Camera-type eye (tissue), 1 donor: ENCODE data around the gene APOBEC3C. TPM values are rescaled to one million over a fixed set of nuclear protein-coding genes. Genes with fewer than 3 reads are reported as not detected.

ENCODE experiments used
- total RNA-seq: library from RNA; depleted of rRNA; stranded (reverse); fragments of >200 nt; gene quantifications from one replicate; pipeline ENCODE4 v1.2.3, GENCODE V29; 2014

Gene APOBEC3C
- total RNA-seq = 4.5 TPM

DNA sequence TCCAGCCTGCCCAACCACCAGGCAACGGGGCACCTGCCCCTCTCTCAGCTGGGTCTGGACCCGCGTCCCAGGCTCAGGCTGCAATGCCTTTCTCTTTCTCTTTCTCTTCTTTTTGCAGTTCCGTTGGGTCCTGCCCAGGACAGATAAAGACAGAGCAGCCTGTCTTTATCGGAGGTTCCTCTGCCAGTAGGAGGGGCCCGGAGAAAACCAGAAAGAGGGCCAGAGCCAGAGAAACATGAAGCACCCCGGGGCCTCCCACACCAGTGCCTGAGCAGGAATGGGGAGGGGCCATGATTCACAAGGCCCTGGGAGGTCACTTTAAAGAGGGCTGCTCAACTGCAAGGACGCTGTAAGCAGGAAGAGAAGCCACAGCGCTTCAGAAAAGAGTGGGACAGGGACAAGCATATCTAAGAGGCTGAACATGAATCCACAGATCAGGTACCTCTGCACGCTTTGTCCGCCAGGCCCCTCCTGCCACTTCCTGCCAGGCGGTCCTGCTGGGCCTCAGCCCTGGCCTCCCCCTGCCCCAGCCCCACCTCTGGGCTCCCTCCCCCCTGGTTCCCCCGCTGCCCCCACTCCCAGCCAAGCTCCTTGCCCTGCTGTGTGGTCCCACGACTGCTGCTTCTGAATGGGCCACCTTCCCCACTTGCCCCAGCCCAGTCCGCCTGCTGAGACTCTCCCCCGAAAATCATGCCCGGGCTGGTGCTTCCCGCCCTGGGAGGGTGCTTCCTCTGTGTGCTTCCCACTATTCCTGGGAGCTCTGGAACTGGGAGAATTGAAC is at the start of gene APOBEC3C:
TSS of gene APOBEC3C (plus strand) at position 316 of the 781 bp plus-strand sequence. CDS start at position 422, 106 bp downstream.

GRCh38 chr22:38981992-38982927 is 31.8 kb upstream of the APOBEC3C start, which contains the start of gene APOBEC3B:
APOBEC3B (plus strand) TSS chr22:38982347; CDS start chr22:38982454, 107 bp downstream.

DNA sequence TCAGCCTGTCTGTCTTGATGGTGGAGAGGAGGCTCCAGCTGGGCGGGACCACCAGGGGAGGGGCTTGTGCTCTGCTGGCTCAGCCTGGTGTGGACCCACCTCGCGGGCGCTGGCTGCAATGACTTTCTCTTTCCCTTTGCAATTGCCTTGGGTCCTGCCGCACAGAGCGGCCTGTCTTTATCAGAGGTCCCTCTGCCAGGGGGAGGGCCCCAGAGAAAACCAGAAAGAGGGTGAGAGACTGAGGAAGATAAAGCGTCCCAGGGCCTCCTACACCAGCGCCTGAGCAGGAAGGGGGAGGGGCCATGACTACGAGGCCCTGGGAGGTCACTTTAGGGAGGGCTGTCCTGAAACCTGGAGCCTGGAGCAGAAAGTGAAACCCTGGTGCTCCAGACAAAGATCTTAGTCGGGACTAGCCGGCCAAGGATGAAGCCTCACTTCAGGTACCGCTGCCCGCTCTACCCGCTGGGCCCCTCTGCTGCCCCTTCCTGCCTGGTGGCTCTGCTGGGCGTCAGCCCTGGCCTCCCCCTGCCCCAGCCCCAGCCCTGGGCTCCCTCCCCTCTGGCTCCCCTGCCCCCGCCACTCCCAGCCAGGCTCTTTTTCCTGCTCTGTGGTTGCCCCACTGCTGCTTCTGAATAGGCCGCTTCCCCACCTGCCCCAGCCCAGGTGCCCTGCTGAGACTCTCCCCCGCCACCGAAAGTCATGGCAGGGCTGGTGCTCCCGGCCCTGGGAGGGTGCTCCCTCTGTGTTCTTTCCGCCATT is 26.7 kb downstream of the APOBEC3C start, which contains the start of gene APOBEC3F:
TSS of gene APOBEC3F (plus strand) at position 327 of the 759 bp plus-strand sequence. CDS start at position 424, 97 bp downstream.

Other genes with a start within 250 kb of the APOBEC3C start
- 25.4 TPM for gene DNAL4, start 220.1 kb upstream of the APOBEC3C start, total RNA-seq
- 17.3 TPM for gene NPTXR, start 170.2 kb upstream of the APOBEC3C start, total RNA-seq
- gene CBX6, start 142.0 kb upstream of the APOBEC3C start, total RNA-seq = 43.9 TPM
- gene APOBEC3A, start 56.6 kb upstream of the APOBEC3C start, total RNA-seq = 5.4 TPM
- 1.8 TPM for gene APOBEC3B, start 31.9 kb upstream of the APOBEC3C start, total RNA-seq
- 0.49 TPM for gene APOBEC3D, start 6.9 kb downstream of the APOBEC3C start, total RNA-seq
- 2.4 TPM for gene APOBEC3F, start 26.6 kb downstream of the APOBEC3C start, total RNA-seq
- 6.5 TPM for gene APOBEC3G, start 63.0 kb downstream of the APOBEC3C start, total RNA-seq
- gene APOBEC3H, start 83.0 kb downstream of the APOBEC3C start, total RNA-seq = not detected
- 27.4 TPM for gene CBX7, start 138.4 kb downstream of the APOBEC3C start, total RNA-seq
- 10.4 TPM for gene PDGFB, start 230.7 kb downstream of the APOBEC3C start, total RNA-seq